Pons (tissue), 1 donor: ENCODE results near the gene ABTB1.

Experiments
- DNase-seq: peaks from one replicate; pipeline ENCODE4 v3.0.0-alpha.2; 2016; ENCODE audit warnings: low spot score

Gene ABTB1

GRCh38 chr3:127720985-127721935 lies 48.5 kb downstream of the ABTB1 start:
- no peak for DNase-seq

GRCh38 chr3:127722091-127722784 lies 49.5 kb downstream of the ABTB1 start:
- DNase-seq: no peak

- DNase-seq: no peak
These were observed 50.3 kb downstream of the ABTB1 start for GRCh38 chr3:127723011-127723567.

GRCh38 chr3:127726894-127727293 lies 54.1 kb downstream of the ABTB1 start:
- DNase-seq: no peak

GRCh38 chr3:127728417-127729015 lies 55.8 kb downstream of the ABTB1 start:
- no peak for DNase-seq

GRCh38 chr3:127729556-127730056 lies 56.9 kb downstream of the ABTB1 start:
- peak; percentile 76 for DNase-seq

GRCh38 chr3:127730171-127730570 lies 57.4 kb downstream of the ABTB1 start:
- DNase-seq: no peak
